ENCODE measurements around the gene CNTNAP2. TPM values are rescaled to one million over a fixed set of nuclear protein-coding genes. Genes with fewer than 3 reads are reported as not detected.

CNTNAP2 gene
- total and polyA plus RNA-seq, 2 experiments from 2014 or later = not detected

GRCh38 chr7:147013825-147014224 is 897.2 kb downstream of the CNTNAP2 start:
- Histone ChIP-seq H3K79me2 (ENCODE audit: insufficient read depth) (no peaks in the 10 kb centered on the region), H3K4me1 (ENCODE audit: insufficient read depth) (no peaks in the 10 kb centered on the region), H3F3A (ENCODE audit: insufficient read depth) (no peaks in the 10 kb centered on the region), H3K9me3 (ENCODE audit: low read depth) (no peaks in the 10 kb centered on the region), H3K36me3 (ENCODE audit: low read depth) (no peaks in the 10 kb centered on the region), H4K20me1 (ENCODE audit: insufficient read depth) (no peaks in the 10 kb centered on the region), H3K4me2 (ENCODE audit: unreplicated experiment) (no peak overlapping the region), H3K27ac (no peak overlapping the region), H3K9ac (no peak overlapping the region), H3K9me2 (ENCODE audit: insufficient read depth) (no peaks in the 10 kb centered on the region), H2AFZ (no peak overlapping the region), H3K4me3 (no peak overlapping the region), H3K27me3 (replicated peaks; ENCODE audit: insufficient read depth) (no peaks in the 10 kb centered on the region)
- TF ChIP-seq EZH2 (IDR thresholded peaks at IDR 0.05; ENCODE audit: insufficient read depth, poor library complexity, severe bottlenecking) (no peak), EZH2phosphoT487 (IDR thresholded peaks at IDR 0.05; ENCODE audit: insufficient read depth, low read depth) (no peak)
- in situ Hi-C loops (cut with MboI) = no loop called here
- 9% methylated on average over 2 of the region's 2 CpGs for WGBS, 2 experiments (ENCODE audit: low coverage in 1 of 2, low lambda C conversion rate in 2 of 2, missing lambda C conversion rate in 2 of 2)
- no peak for DNase-seq

- Histone ChIP-seq H3K9me2 (ENCODE audit: insufficient read depth) (no peaks in the 10 kb centered on the region), H3K36me3 (ENCODE audit: low read depth) (no peaks in the 10 kb centered on the region), H3K27me3 (replicated peaks; ENCODE audit: insufficient read depth) (no peaks in the 10 kb centered on the region), H4K20me1 (ENCODE audit: insufficient read depth) (no peaks in the 10 kb centered on the region), H3K9ac (no peak overlapping the region), H3K4me3 (no peak overlapping the region), H3K9me3 (ENCODE audit: low read depth) (no peaks in the 10 kb centered on the region), H3K79me2 (ENCODE audit: insufficient read depth) (no peaks in the 10 kb centered on the region), H2AFZ (no peak overlapping the region), H3K27ac (no peak overlapping the region), H3K4me2 (ENCODE audit: unreplicated experiment) (no peak overlapping the region), H3K4me1 (ENCODE audit: insufficient read depth) (no peaks in the 10 kb centered on the region), H3F3A (ENCODE audit: insufficient read depth) (no peaks in the 10 kb centered on the region)
- no peak for DNase-seq
- 2 to 5% methylated on average over 4 of the region's 4 CpGs for WGBS, 2 experiments (ENCODE audit: low coverage in 1 of 2, low lambda C conversion rate in 2 of 2, missing lambda C conversion rate in 2 of 2)
- in situ Hi-C loops (cut with MboI) = no loop called here
- TF ChIP-seq EZH2phosphoT487 (IDR thresholded peaks at IDR 0.05; ENCODE audit: insufficient read depth, low read depth) (no peak), EZH2 (IDR thresholded peaks at IDR 0.05; ENCODE audit: insufficient read depth, poor library complexity, severe bottlenecking) (no peak)
Measured at GRCh38 chr7:147014286-147014955, 897.8 kb downstream of the CNTNAP2 start.

GRCh38 chr7:147015999-147016398 is 899.4 kb downstream of the CNTNAP2 start:
- no peak overlapping the region for H3K4me3 ChIP-seq
- H3K36me3 ChIP-seq (ENCODE audit: low read depth) = no peaks in the 10 kb centered on the region
- TF ChIP-seq EZH2 (IDR thresholded peaks at IDR 0.05; ENCODE audit: insufficient read depth, poor library complexity, severe bottlenecking) = no peak
- no peak for TF ChIP-seq EZH2phosphoT487 (IDR thresholded peaks at IDR 0.05; ENCODE audit: insufficient read depth, low read depth)
- no peaks in the 10 kb centered on the region for H3K27me3 ChIP-seq (replicated peaks; ENCODE audit: insufficient read depth)
- H3K9me3 ChIP-seq (ENCODE audit: low read depth) = no peaks in the 10 kb centered on the region
- no peaks in the 10 kb centered on the region for H3K9me2 ChIP-seq (ENCODE audit: insufficient read depth)
- H3K4me2 ChIP-seq (ENCODE audit: unreplicated experiment) = no peak overlapping the region
- H4K20me1 ChIP-seq (ENCODE audit: insufficient read depth) = no peaks in the 10 kb centered on the region
- in situ Hi-C loops (cut with MboI) = no loop called here
- 52 to 53% methylated on average over 5 of the region's 5 CpGs for WGBS, 2 experiments (ENCODE audit: low coverage in 1 of 2, low lambda C conversion rate in 2 of 2, missing lambda C conversion rate in 2 of 2)
- no peak overlapping the region for H2AFZ ChIP-seq
- no peaks in the 10 kb centered on the region for H3F3A ChIP-seq (ENCODE audit: insufficient read depth)
- H3K27ac ChIP-seq = no peak overlapping the region
- H3K9ac ChIP-seq = no peak overlapping the region
- no peaks in the 10 kb centered on the region for H3K79me2 ChIP-seq (ENCODE audit: insufficient read depth)
- no peak for DNase-seq
- H3K4me1 ChIP-seq (ENCODE audit: insufficient read depth) = no peaks in the 10 kb centered on the region

- DNase-seq = no peak
- H3K27ac ChIP-seq = no peak overlapping the region
- no peak overlapping the region for H3K4me3 ChIP-seq
- no peak overlapping the region for H3K9ac ChIP-seq
- no peaks in the 10 kb centered on the region for H3K9me3 ChIP-seq (ENCODE audit: low read depth)
- H3K36me3 ChIP-seq (ENCODE audit: low read depth) = no peaks in the 10 kb centered on the region
- H3K79me2 ChIP-seq (ENCODE audit: insufficient read depth) = no peaks in the 10 kb centered on the region
- WGBS, 2 experiments (ENCODE audit: low coverage in 1 of 2, low lambda C conversion rate in 2 of 2, missing lambda C conversion rate in 2 of 2) = 14 to 18% methylated on average over 2 of the region's 2 CpGs
- H3K27me3 ChIP-seq (replicated peaks; ENCODE audit: insufficient read depth) = no peaks in the 10 kb centered on the region
- H3K4me2 ChIP-seq (ENCODE audit: unreplicated experiment) = no peak overlapping the region
- no peaks in the 10 kb centered on the region for H3K4me1 ChIP-seq (ENCODE audit: insufficient read depth)
- in situ Hi-C loops (cut with MboI) = no loop called here
- no peaks in the 10 kb centered on the region for H3F3A ChIP-seq (ENCODE audit: insufficient read depth)
- H2AFZ ChIP-seq = no peak overlapping the region
- no peaks in the 10 kb centered on the region for H4K20me1 ChIP-seq (ENCODE audit: insufficient read depth)
- TF ChIP-seq EZH2 (IDR thresholded peaks at IDR 0.05; ENCODE audit: insufficient read depth, poor library complexity, severe bottlenecking) = no peak
- H3K9me2 ChIP-seq (ENCODE audit: insufficient read depth) = no peaks in the 10 kb centered on the region
Measured at GRCh38 chr7:147022056-147022455, 905.5 kb downstream of the CNTNAP2 start.

- Histone ChIP-seq H3K9me2 (ENCODE audit: insufficient read depth) (no peaks in the 10 kb centered on the region), H3K4me2 (ENCODE audit: unreplicated experiment) (no peak overlapping the region), H2AFZ (no peak overlapping the region), H3K9ac (no peak overlapping the region), H3F3A (ENCODE audit: insufficient read depth) (no peaks in the 10 kb centered on the region), H3K4me1 (ENCODE audit: insufficient read depth) (no peaks in the 10 kb centered on the region), H3K27me3 (replicated peaks; ENCODE audit: insufficient read depth) (no peaks in the 10 kb centered on the region), H3K79me2 (ENCODE audit: insufficient read depth) (no peaks in the 10 kb centered on the region), H3K27ac (no peak overlapping the region), H3K4me3 (no peak overlapping the region), H3K9me3 (ENCODE audit: low read depth) (no peaks in the 10 kb centered on the region), H3K36me3 (ENCODE audit: low read depth) (no peaks in the 10 kb centered on the region), H4K20me1 (ENCODE audit: insufficient read depth) (no peaks in the 10 kb centered on the region)
- no peak for DNase-seq
- in situ Hi-C loops (cut with MboI) = no loop called here
- no peak for TF ChIP-seq EZH2phosphoT487 (IDR thresholded peaks at IDR 0.05; ENCODE audit: insufficient read depth, low read depth)
- no peak for TF ChIP-seq EZH2 (IDR thresholded peaks at IDR 0.05; ENCODE audit: insufficient read depth, poor library complexity, severe bottlenecking)
Measured at GRCh38 chr7:147023440-147023839, 906.8 kb downstream of the CNTNAP2 start.

Measured in GM23248 (cell line).